Coronary artery (tissue), 2 donors: ENCODE measurements around the gene NLRP3.

Experiments
- DNase-seq: peaks from one replicate; pipeline ENCODE4 v3.0.0-alpha.2; 2017; ENCODE audit warnings: low spot score
- H3K27ac ChIP-seq, 2 donors: fragments of 200-600 bp; sonication (generic); one replicate each; pipeline ENCODE4 v1.5.1; 2016 to 2019
- H3K4me3 ChIP-seq: fragments of 200-600 bp; sonication (generic); 2 replicates; pipeline ENCODE4 v1.5.1; 2016; ENCODE audit warnings: mild to moderate bottlenecking, moderate library complexity
- TF ChIP-seq, protein P1 (sequence below): fragments of 200-600 bp; sonication (generic); IDR thresholded peaks from one replicate; pipeline ENCODE4 v1.5.1; 2019; ENCODE audit warnings: antibody characterized with exemption

Gene NLRP3

DNA sequence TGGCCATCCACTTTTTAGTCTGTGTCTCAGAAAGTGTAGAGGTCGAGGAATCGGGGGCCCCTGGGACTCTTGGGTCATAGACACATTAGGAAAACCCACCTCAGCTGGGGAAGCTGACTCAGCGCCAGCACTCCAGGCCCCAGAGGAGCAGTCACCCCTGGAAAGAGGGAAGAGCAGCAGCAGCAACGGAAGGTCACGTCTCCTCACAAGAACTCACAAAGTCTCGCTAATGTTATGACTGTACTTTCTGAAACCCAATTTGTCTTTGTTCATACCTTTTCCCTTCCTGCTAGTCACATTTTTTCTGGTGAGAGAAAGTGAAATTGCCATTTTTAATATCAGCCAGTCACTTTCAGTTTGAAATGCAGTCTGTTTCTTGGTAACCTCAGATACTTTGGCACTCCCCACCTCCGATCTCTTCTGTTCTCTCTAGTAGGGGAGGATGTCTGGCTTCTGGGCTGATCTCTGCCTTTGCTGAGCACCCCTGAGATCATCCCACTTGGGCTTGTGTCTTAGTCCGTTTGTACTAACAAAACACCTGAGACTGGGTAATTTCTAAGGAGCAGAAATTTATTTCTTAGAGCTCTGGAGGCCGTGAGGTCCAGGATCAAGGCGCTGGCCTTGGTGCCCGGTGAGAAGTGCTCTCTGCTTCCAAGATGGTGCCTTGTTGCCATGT lies 6.0 kb upstream of the NLRP3 start:
- no peak for DNase-seq
- H3K27ac ChIP-seq, result no peak overlapping the region
- TF ChIP-seq, protein P1, sequence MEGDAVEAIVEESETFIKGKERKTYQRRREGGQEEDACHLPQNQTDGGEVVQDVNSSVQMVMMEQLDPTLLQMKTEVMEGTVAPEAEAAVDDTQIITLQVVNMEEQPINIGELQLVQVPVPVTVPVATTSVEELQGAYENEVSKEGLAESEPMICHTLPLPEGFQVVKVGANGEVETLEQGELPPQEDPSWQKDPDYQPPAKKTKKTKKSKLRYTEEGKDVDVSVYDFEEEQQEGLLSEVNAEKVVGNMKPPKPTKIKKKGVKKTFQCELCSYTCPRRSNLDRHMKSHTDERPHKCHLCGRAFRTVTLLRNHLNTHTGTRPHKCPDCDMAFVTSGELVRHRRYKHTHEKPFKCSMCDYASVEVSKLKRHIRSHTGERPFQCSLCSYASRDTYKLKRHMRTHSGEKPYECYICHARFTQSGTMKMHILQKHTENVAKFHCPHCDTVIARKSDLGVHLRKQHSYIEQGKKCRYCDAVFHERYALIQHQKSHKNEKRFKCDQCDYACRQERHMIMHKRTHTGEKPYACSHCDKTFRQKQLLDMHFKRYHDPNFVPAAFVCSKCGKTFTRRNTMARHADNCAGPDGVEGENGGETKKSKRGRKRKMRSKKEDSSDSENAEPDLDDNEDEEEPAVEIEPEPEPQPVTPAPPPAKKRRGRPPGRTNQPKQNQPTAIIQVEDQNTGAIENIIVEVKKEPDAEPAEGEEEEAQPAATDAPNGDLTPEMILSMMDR, result no peak
- H3K4me3 ChIP-seq, result no peak overlapping the region

DNA sequence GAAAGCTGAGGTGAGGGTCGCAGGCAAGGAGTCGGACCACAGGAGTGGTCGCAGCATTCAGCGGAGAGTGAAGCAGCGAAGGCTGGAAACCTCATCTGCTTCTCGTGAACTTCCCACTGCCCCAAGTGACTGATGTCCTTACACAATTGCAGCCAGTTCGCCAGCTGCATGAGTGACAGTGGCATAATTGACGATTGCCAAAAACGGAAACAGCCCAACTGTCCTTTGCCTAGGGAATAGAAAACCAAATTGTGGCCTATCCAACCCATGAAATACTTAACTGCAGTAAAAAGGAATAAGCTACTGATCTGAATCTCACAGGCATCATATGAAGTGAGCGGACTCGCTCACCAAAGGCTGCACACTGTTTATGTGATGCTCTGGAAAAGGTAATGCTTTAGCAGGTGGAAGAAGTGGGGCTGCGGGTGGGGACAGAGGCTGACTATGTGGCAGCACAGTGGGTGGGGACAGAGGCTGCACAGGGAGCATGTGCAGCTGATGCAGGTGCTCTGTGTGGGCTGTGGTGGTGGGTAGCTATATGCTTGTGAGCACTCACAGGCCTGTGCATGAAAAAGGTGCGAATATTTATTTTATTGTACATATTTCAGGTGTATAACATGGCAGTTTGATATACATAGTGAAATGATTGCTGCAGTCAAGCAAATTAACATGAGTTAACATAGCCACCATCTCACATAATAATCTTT lies 4.2 kb upstream of the NLRP3 start:
- H3K4me3 ChIP-seq, result no peak overlapping the region
- no peak for DNase-seq
- no peak overlapping the region for H3K27ac ChIP-seq
- TF ChIP-seq, protein P1, result no peak

- TF ChIP-seq, protein P1, result no peak
- no peak overlapping the region for H3K27ac ChIP-seq
- no peak overlapping the region for H3K4me3 ChIP-seq
- DNase-seq, result no peak
Measured at GRCh38 chr1:247417831-247418230, 1.9 kb downstream of the NLRP3 start.

DNA sequence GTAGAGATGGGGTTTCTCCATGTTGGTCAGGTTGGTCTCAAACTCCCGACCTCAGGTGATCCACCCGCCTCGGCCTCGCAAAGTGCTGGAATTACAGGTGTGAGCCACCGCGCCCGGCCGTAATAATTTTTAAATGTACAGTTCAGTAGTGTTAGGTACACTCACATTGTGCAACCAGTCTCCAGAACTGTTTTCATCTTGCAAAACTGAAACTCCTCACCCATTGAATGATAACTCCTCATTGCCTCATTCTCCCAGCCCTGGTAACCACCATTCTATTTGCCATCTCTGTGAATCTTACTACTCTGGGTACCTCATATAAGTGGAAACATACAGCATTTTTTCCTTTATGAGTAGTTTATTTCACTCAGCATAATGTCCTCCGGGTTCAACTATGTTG lies 3.4 kb downstream of the NLRP3 start:
- TF ChIP-seq, protein P1, result no peak
- Histone ChIP-seq H3K27ac (no peak overlapping the region), H3K4me3 (no peak overlapping the region)
- no peak for DNase-seq

DNA sequence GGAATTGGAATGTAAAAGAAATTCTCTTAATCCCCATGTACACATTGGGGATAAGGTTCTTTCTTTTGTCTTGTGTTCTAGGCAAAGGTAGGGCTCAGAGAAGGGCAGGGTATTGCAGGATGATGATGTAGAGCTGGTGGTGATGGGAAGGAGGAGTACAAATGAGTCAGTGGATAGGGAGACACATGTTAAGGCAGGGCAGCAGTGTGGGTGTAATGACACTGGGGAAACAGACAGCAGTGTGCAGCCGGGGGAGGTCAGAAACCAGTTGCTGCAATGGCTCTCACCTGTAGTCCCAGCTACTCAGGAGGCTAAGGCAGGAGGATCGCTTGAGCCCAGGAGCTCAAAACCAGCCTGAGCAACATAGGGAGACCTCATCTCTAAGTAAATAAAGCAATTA lies 5.1 kb downstream of the NLRP3 start:
- H3K27ac ChIP-seq, result no peak overlapping the region
- no peak overlapping the region for H3K4me3 ChIP-seq
- TF ChIP-seq, protein P1, result no peak
- no peak for DNase-seq

GRCh38 chr1:247429496-247429895 lies 13.5 kb downstream of the NLRP3 start:
- no peak overlapping the region for H3K27ac ChIP-seq
- TF ChIP-seq, protein P1, result no peak
- H3K4me3 ChIP-seq, result no peak overlapping the region
- DNase-seq, result no peak

GRCh38 chr1:247430434-247430833 lies 14.5 kb downstream of the NLRP3 start:
- TF ChIP-seq, protein P1, result no peak
- DNase-seq, result peak; percentile 21
- no peak overlapping the region for H3K4me3 ChIP-seq
- H3K27ac ChIP-seq, result no peak overlapping the region
